GM18502 (cell line): ENCODE data around the gene SGMS1.

Experiments used
- ATAC-seq: cut with Tn5 transposase; IDR thresholded peaks from one replicate; pipeline ENCODE4 v1.9.1; 2021; ENCODE audit warnings: mild to moderate bottlenecking; ENCODE audit not compliant: unreplicated experiment, poor library complexity

Gene SGMS1

GRCh38 chr10:50410066-50410811 lies 213.5 kb downstream of the SGMS1 start:
- ATAC-seq: no peak

GRCh38 chr10:50407076-50407801 lies 216.5 kb downstream of the SGMS1 start:
- ATAC-seq: no peak

- ATAC-seq: no peak
Measured at GRCh38 chr10:50406457-50407070, 217.2 kb downstream of the SGMS1 start.

GRCh38 chr10:50405723-50406122 lies 218.0 kb downstream of the SGMS1 start:
- no peak for ATAC-seq

GRCh38 chr10:50404021-50404773 lies 219.6 kb downstream of the SGMS1 start:
- ATAC-seq: no peak

GRCh38 chr10:50403074-50403473 lies 220.7 kb downstream of the SGMS1 start:
- no peak for ATAC-seq

- ATAC-seq: no peak
Measured at GRCh38 chr10:50402466-50402865, 221.3 kb downstream of the SGMS1 start.

- no peak for ATAC-seq
Measured at GRCh38 chr10:50400694-50401093, 223.1 kb downstream of the SGMS1 start.

- ATAC-seq: no peak
Measured at GRCh38 chr10:50398823-50399222, 224.9 kb downstream of the SGMS1 start.

GRCh38 chr10:50398381-50398780 lies 225.4 kb downstream of the SGMS1 start:
- no peak for ATAC-seq

GRCh38 chr10:50397312-50398140 lies 226.2 kb downstream of the SGMS1 start:
- ATAC-seq: peak; percentile 52

GRCh38 chr10:50396491-50397311 lies 227.1 kb downstream of the SGMS1 start:
- peak; percentile 90 for ATAC-seq

- no peak for ATAC-seq
Measured at GRCh38 chr10:50395851-50396250, 227.9 kb downstream of the SGMS1 start.

- ATAC-seq: no peak
Measured at GRCh38 chr10:50395271-50395670, 228.5 kb downstream of the SGMS1 start.

GRCh38 chr10:50394832-50395231 lies 228.9 kb downstream of the SGMS1 start:
- no peak for ATAC-seq

- no peak for ATAC-seq
Measured at GRCh38 chr10:50393784-50394467, 229.8 kb downstream of the SGMS1 start.

- ATAC-seq: no peak
Measured at GRCh38 chr10:50392966-50393718, 230.6 kb downstream of the SGMS1 start.

- ATAC-seq: no peak
Measured at GRCh38 chr10:50392426-50392825, 231.3 kb downstream of the SGMS1 start.
